ENCODE results near the gene KCTD18. TPM values are rescaled to one million over a fixed set of nuclear protein-coding genes. Genes with fewer than 3 reads are reported as not detected.

Gene KCTD18
- total RNA-seq, 1 experiment from 2014 or later: 14.7 TPM

DNA sequence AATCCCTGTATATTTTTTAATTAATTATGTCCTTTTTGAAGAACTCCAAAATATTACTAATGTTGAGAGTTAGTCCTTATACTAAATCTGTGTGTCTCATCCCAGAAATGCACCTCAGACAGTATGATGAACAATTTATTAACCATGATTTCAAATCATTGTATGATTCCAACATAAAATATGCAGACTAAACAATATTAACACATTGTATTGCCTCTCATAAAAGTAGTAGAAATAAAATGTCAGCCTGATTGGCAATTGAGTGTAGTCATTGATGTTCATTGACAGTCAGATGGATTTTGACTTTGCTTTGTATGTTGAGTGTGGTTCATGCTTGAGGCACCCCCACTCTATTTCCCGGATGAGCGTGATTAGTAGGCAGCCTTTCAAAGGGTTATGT lies 57.5 kb downstream of the KCTD18 start:
- H3K4me3 ChIP-seq (ENCODE audit: low read depth in 2 of 2, low read length in 2 of 2): no peak overlapping the region
- CTCF ChIA-PET: no interaction called here
- TF ChIP-seq, protein P1, sequence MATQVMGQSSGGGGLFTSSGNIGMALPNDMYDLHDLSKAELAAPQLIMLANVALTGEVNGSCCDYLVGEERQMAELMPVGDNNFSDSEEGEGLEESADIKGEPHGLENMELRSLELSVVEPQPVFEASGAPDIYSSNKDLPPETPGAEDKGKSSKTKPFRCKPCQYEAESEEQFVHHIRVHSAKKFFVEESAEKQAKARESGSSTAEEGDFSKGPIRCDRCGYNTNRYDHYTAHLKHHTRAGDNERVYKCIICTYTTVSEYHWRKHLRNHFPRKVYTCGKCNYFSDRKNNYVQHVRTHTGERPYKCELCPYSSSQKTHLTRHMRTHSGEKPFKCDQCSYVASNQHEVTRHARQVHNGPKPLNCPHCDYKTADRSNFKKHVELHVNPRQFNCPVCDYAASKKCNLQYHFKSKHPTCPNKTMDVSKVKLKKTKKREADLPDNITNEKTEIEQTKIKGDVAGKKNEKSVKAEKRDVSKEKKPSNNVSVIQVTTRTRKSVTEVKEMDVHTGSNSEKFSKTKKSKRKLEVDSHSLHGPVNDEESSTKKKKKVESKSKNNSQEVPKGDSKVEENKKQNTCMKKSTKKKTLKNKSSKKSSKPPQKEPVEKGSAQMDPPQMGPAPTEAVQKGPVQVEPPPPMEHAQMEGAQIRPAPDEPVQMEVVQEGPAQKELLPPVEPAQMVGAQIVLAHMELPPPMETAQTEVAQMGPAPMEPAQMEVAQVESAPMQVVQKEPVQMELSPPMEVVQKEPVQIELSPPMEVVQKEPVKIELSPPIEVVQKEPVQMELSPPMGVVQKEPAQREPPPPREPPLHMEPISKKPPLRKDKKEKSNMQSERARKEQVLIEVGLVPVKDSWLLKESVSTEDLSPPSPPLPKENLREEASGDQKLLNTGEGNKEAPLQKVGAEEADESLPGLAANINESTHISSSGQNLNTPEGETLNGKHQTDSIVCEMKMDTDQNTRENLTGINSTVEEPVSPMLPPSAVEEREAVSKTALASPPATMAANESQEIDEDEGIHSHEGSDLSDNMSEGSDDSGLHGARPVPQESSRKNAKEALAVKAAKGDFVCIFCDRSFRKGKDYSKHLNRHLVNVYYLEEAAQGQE (IDR thresholded peaks at IDR 0.05; ENCODE audit: insufficient read depth in 1 of 2, low read depth in 2 of 2, low read length in 1 of 2): no peak
- TF ChIP-seq SIN3A (IDR thresholded peaks at IDR 0.05; ENCODE audit: borderline replicate concordance, insufficient read depth, low read depth, low read length): no peak
- no peak for TF ChIP-seq POLR2AphosphoS5 (IDR thresholded peaks at IDR 0.05; ENCODE audit: low read depth, low read length)
- TF ChIP-seq, protein P2, sequence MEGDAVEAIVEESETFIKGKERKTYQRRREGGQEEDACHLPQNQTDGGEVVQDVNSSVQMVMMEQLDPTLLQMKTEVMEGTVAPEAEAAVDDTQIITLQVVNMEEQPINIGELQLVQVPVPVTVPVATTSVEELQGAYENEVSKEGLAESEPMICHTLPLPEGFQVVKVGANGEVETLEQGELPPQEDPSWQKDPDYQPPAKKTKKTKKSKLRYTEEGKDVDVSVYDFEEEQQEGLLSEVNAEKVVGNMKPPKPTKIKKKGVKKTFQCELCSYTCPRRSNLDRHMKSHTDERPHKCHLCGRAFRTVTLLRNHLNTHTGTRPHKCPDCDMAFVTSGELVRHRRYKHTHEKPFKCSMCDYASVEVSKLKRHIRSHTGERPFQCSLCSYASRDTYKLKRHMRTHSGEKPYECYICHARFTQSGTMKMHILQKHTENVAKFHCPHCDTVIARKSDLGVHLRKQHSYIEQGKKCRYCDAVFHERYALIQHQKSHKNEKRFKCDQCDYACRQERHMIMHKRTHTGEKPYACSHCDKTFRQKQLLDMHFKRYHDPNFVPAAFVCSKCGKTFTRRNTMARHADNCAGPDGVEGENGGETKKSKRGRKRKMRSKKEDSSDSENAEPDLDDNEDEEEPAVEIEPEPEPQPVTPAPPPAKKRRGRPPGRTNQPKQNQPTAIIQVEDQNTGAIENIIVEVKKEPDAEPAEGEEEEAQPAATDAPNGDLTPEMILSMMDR (IDR thresholded peaks at IDR 0.05): no peak
- no peak for TF ChIP-seq TCF7L2 (IDR thresholded peaks at IDR 0.05; ENCODE audit: low read depth, low read length)
- POLR2A ChIA-PET: no interaction called here
- in situ Hi-C loops (cut with HindIII; ENCODE audit: low pct_unique_long_range_greater_than_20kb, low sequenced_read_pairs): no loop called here
- H3K4me1 ChIP-seq (ENCODE audit: control insufficient read depth, insufficient read depth, low read length): peaks cover 12% of the 10 kb centered on the region
- intact Hi-C loops (cut with micrococcal nuclease; ENCODE audit: unreplicated experiment): no loop called here
- no peak for ATAC-seq
- H3K36me3 ChIP-seq (ENCODE audit: control insufficient read depth, insufficient read depth, low read length): peaks cover 26% of the 10 kb centered on the region
- no peak overlapping the region for H3K27ac ChIP-seq (ENCODE audit: low read length)
- BruUV-seq (replicated peaks): no TSS peak
- H3K9me3 ChIP-seq (ENCODE audit: control insufficient read depth, insufficient read depth, low read depth, low read length): no peaks in the 10 kb centered on the region
- H3K27me3 ChIP-seq (ENCODE audit: control insufficient read depth, insufficient read depth, low read length): no peaks in the 10 kb centered on the region
- no peak for DNase-seq (ENCODE audit: low read depth, low spot score)

DNA sequence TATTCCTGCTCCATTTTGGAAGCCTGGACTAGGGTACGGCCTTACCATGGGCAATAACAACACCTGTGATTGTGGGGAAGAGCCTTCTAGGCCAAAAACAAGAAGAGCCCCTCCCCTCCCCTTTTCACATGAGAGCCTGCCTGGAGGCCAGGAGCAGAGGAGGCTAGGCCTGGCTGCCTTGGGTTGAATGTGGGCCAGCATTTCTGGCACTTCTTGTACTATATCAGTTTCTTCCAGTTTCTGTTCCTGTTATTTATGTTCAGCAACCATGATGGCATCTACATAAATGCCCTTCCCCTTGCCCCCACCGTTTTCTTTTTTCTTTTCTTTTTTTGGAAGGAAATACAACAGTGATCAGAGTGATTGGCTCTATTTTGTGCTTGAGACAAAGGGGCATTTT lies 58.4 kb downstream of the KCTD18 start:
- in situ Hi-C loops (cut with HindIII; ENCODE audit: low pct_unique_long_range_greater_than_20kb, low sequenced_read_pairs): no loop called here
- TF ChIP-seq TCF7L2 (IDR thresholded peaks at IDR 0.05; ENCODE audit: low read depth, low read length): no peak
- TF ChIP-seq, protein P2 (IDR thresholded peaks at IDR 0.05): no peak
- TF ChIP-seq, protein P1 (IDR thresholded peaks at IDR 0.05; ENCODE audit: insufficient read depth in 1 of 2, low read depth in 2 of 2, low read length in 1 of 2): no peak
- TF ChIP-seq POLR2AphosphoS5 (IDR thresholded peaks at IDR 0.05; ENCODE audit: low read depth, low read length): no peak
- TF ChIP-seq SIN3A (IDR thresholded peaks at IDR 0.05; ENCODE audit: borderline replicate concordance, insufficient read depth, low read depth, low read length): no peak
- no peak for ATAC-seq
- Histone ChIP-seq H3K4me3 (ENCODE audit: low read depth in 2 of 2, low read length in 2 of 2) (no peak overlapping the region), H3K4me1 (ENCODE audit: control insufficient read depth, insufficient read depth, low read length) (peaks cover 12% of the 10 kb centered on the region), H3K27me3 (ENCODE audit: control insufficient read depth, insufficient read depth, low read length) (no peaks in the 10 kb centered on the region), H3K36me3 (ENCODE audit: control insufficient read depth, insufficient read depth, low read length) (peaks cover 32% of the 10 kb centered on the region), H3K27ac (ENCODE audit: low read length) (no peak overlapping the region), H3K9me3 (ENCODE audit: control insufficient read depth, insufficient read depth, low read depth, low read length) (no peaks in the 10 kb centered on the region)
- DNase-seq (ENCODE audit: low read depth, low spot score): no peak
- ChIA-PET POLR2A (no interaction called here), CTCF (no interaction called here)
- intact Hi-C loops (cut with micrococcal nuclease; ENCODE audit: unreplicated experiment): no loop called here
- no TSS peak for BruUV-seq (replicated peaks)

Data from Panc1 (cell line).